Measurements from ENCODE around the gene ZNF625. TPM values are rescaled to one million over a fixed set of nuclear protein-coding genes. Genes with fewer than 3 reads are reported as not detected.
A peak's percentile ranks its signal among the peaks of the same experiment; 100 is the strongest.

ZNF625 gene
- total and polyA plus RNA-seq, 8 donors = 1.3 to 4.3 (median 2.4) TPM

GRCh38 chr19:12126707-12127106 lies 29.8 kb downstream of the ZNF625 start:
- no peak for FAIRE-seq
- intact Hi-C loops (cut with DNase I) = no loop called here
- Histone ChIP-seq H3K9me3 (no peaks in the 10 kb centered on the region), H3K27ac (no peak overlapping the region), H3K4me1 (no peaks in the 10 kb centered on the region), H3K27me3 (no peaks in the 10 kb centered on the region), H3K36me3 (no peaks in the 10 kb centered on the region), H3K4me3 (no peak overlapping the region)
- TF ChIP-seq CTCF (IDR thresholded peaks at IDR 0.05) = peak; percentile 21 to 50 (median 30)
- peak in 1 of 6 donors; percentile 22 for DNase-seq
- 16 to 27% methylated on average over 2 of the region's 2 CpGs for WGBS, 2 donors
- ATAC-seq = peak; percentile 38 to 72 (median 52)

- WGBS, 2 donors = 52 to 73% methylated on average over 33 of the region's 33 CpGs
- no peaks in the 10 kb centered on the region for H3K27me3 ChIP-seq
- intact Hi-C loops (cut with DNase I) = no loop called here
- no peaks in the 10 kb centered on the region for H3K9me3 ChIP-seq
- no peaks in the 10 kb centered on the region for H3K36me3 ChIP-seq
- FAIRE-seq (no peak), DNase-seq (no peak), ATAC-seq (no peak)
- no peaks in the 10 kb centered on the region for H3K4me1 ChIP-seq
- TF ChIP-seq CTCF (IDR thresholded peaks at IDR 0.05) = no peak
- H3K27ac ChIP-seq = no peak overlapping the region
- H3K4me3 ChIP-seq = no peak overlapping the region
These were observed 39.1 kb downstream of the ZNF625 start for GRCh38 chr19:12117201-12117970.

- ATAC-seq (no peak), DNase-seq (no peak), FAIRE-seq (no peak)
- intact Hi-C loops (cut with DNase I) = no loop called here
- H3K36me3 ChIP-seq = peaks cover 0 to 5% (median 0%) of the 10 kb centered on the region in 3 donors
- H3K4me1 ChIP-seq = no peaks in the 10 kb centered on the region
- H3K4me3 ChIP-seq = no peak overlapping the region
- H3K27ac ChIP-seq = no peak overlapping the region
- H3K9me3 ChIP-seq = no peaks in the 10 kb centered on the region
- H3K27me3 ChIP-seq = no peaks in the 10 kb centered on the region
- 73 to 79% methylated on average over 5 of the region's 5 CpGs for WGBS, 2 donors
- TF ChIP-seq CTCF (IDR thresholded peaks at IDR 0.05) = no peak
These were observed 43.4 kb downstream of the ZNF625 start for GRCh38 chr19:12113121-12113520.

- no peak for FAIRE-seq
These were observed 43.8 kb downstream of the ZNF625 start for GRCh38 chr19:12112701-12113100.

More at GRCh38 chr19:12112701-12113100, 43.8 kb downstream of the ZNF625 start:
- H3K4me1 ChIP-seq = no peaks in the 10 kb centered on the region
- no peak overlapping the region for H3K27ac ChIP-seq
- H3K9me3 ChIP-seq = no peaks in the 10 kb centered on the region
- intact Hi-C loops (cut with DNase I) = no loop called here
- H3K4me3 ChIP-seq = no peak overlapping the region
- ATAC-seq (no peak), DNase-seq (no peak)
- WGBS, 2 donors = 92 to 95% methylated on average over 8 of the region's 8 CpGs
- no peaks in the 10 kb centered on the region for H3K27me3 ChIP-seq
- no peak for TF ChIP-seq CTCF (IDR thresholded peaks at IDR 0.05)
- peaks cover 0 to 5% (median 0%) of the 10 kb centered on the region in 3 donors for H3K36me3 ChIP-seq

Data from pancreas (tissue), 10 donors.